Thyroid gland (tissue), 4 donors: Measurements from ENCODE around the gene CRYGN.

Source experiments
- CTCF ChIP-seq, 6 experiments: fragments of 200-600 bp in 3 of 6; fragments of 450-650 bp in 3 of 6; sonication (generic) in 3 of 6; IDR thresholded peaks; one replicate each; pipeline ENCODE4 v1.5.1; 2016 to 2019; ENCODE audit warnings: antibody characterized with exemption in 6 of 6, mild to moderate bottlenecking in 2 of 6, inconsistent platforms in 1 of 6, moderate library complexity in 1 of 6
- POLR2A ChIP-seq, 2 donors: fragments of 450-650 bp; IDR thresholded peaks; one replicate each; pipeline ENCODE4 v1.6.1; 2017; ENCODE audit warnings: antibody characterized with exemption in 2 of 2, mild to moderate bottlenecking in 2 of 2, moderate library complexity in 1 of 2

- no peak for TF ChIP-seq CTCF (IDR thresholded peaks at IDR 0.05)
- no peak for TF ChIP-seq POLR2A (IDR thresholded peaks at IDR 0.05)
Observed at GRCh38 chr7:151483711-151483983, 43.7 kb upstream of the CRYGN start.
